A549 (cell line): ENCODE measurements around the gene VAMP5. TPM values are rescaled to one million over a fixed set of nuclear protein-coding genes. Genes with fewer than 3 reads are reported as not detected.

Experiments used
- ATAC-seq, 2 experiments: fragments of 200-7000 bp in 1 of 2; fragments of >200 bp in 1 of 2; cut with Nextera tagmentation in 1 of 2; cut with Tn5 transposase in 1 of 2; 3 replicates each; pipeline versions ENCODE4 v1.8.0 to v1.9.1; 2018 to 2020; ENCODE audit warnings: mild to moderate bottlenecking in 1 of 2, moderate library complexity in 1 of 2
- CTCF ChIA-PET: fragments of 300-600 bp; sonication (Branson Sonifier 250); formaldehyde crosslinking; extraction: SDS; loops from one replicate; lab custom pipeline; 2021; ENCODE audit warnings: antibody characterized with exemption, inconsistent platforms; lab: Yijun Ruan, JAX
- POLR2A ChIA-PET: fragments of 350-600 bp; formaldehyde crosslinking; extraction: SDS; loops from one replicate; lab custom pipeline; 2021; ENCODE audit warnings: antibody characterized with exemption, inconsistent platforms; lab: Yijun Ruan, JAX
- DNase-seq, 2 experiments: peaks; one replicate each; pipeline versions ENCODE4 v3.0.0 to v3.0.0-alpha.2; 2011 to 2016; ENCODE audit warnings: low read depth in 1 of 2, low spot score in 1 of 2
- FAIRE-seq: peaks from 2 replicates; lab custom pipeline; 2011; peaks lifted over from hg19 to GRCh38; lab: Jason Lieb, UNC
- H3K27ac ChIP-seq, 2 experiments: fragments of >200 bp; sonication (Bioruptor Twin); formaldehyde crosslinking; 3 replicates each; pipeline ENCODE4 v1.5.1; 2016 to 2017
- H3K4me1 ChIP-seq: fragments of >200 bp; sonication (Bioruptor Twin); formaldehyde crosslinking; 3 replicates; pipeline ENCODE4 v1.6.1; 2016
- H3K4me2 ChIP-seq: fragments of >200 bp; sonication (Bioruptor Twin); formaldehyde crosslinking; 3 replicates; pipeline ENCODE4 v1.6.1; 2016
- H3K4me3 ChIP-seq: fragments of >200 bp; sonication (Bioruptor Twin); formaldehyde crosslinking; 3 replicates; pipeline ENCODE4 v1.5.1; 2016
- H3K9me3 ChIP-seq: fragments of >200 bp; sonication (Bioruptor Twin); formaldehyde crosslinking; 3 replicates; pipeline ENCODE4 v1.6.1; 2016
- BHLHE40 ChIP-seq: IDR thresholded peaks from 2 replicates; pipeline ENCODE4 v1.6.1; 2012; ENCODE audit warnings: low read depth, low read length, inconsistent platforms
- CBX2 ChIP-seq: fragments of 200-600 bp; sonication (generic); IDR thresholded peaks from 2 replicates; pipeline ENCODE4 v1.6.1; 2016; ENCODE audit warnings: low read depth, mild to moderate bottlenecking, borderline replicate concordance
- CBX8 ChIP-seq: fragments of 200-600 bp; sonication (generic); IDR thresholded peaks from 2 replicates; pipeline ENCODE4 v1.6.1; 2016
- EP300 ChIP-seq, 2 experiments: fragments of >200 bp; sonication (Bioruptor Twin); formaldehyde crosslinking; IDR thresholded peaks; 2 replicates in 1 of 2; 3 replicates in 1 of 2; pipeline ENCODE4 v1.6.1; 2016 to 2017
- HDAC2 ChIP-seq: fragments of 200-600 bp; sonication (generic); IDR thresholded peaks from 2 replicates; pipeline ENCODE4 v1.6.1; 2016
- HEYL ChIP-seq: fragments of 250-450 bp; sonication (Bioruptor Pico); IDR thresholded peaks from 2 replicates; pipeline ENCODE4 v1.8.0; 2021; ENCODE audit warnings: mild to moderate bottlenecking, moderate library complexity
- HOXB5 ChIP-seq: fragments of 250-450 bp; sonication (Bioruptor Pico); IDR thresholded peaks from 2 replicates; pipeline ENCODE4 v1.5.0; 2020; ENCODE audit warnings: mild to moderate bottlenecking, moderate library complexity
- JUN ChIP-seq, 2 experiments: fragments of >200 bp; sonication (Bioruptor Twin); formaldehyde crosslinking; IDR thresholded peaks; 2 replicates in 1 of 2; 3 replicates in 1 of 2; pipeline ENCODE4 v1.6.1; 2016 to 2017
- KDM1A ChIP-seq: fragments of 200-600 bp; sonication (generic); IDR thresholded peaks from 2 replicates; pipeline ENCODE4 v1.6.1; 2016; ENCODE audit warnings: low read depth, mild to moderate bottlenecking
- MAFK ChIP-seq: fragments of 450-650 bp; IDR thresholded peaks from 2 replicates; pipeline ENCODE4 v1.6.1; 2014; ENCODE audit not compliant: partially characterized antibody
- MAZ ChIP-seq: fragments of 150-350 bp; IDR thresholded peaks from 2 replicates; pipeline ENCODE4 v1.6.1; 2014; ENCODE audit warnings: antibody characterized with exemption, low read depth, low read length, borderline replicate concordance
- NR3C1 ChIP-seq: fragments of >200 bp; sonication (Bioruptor Twin); formaldehyde crosslinking; IDR thresholded peaks from 3 replicates; pipeline ENCODE4 v1.6.1; 2017
- PHF8 ChIP-seq: fragments of 200-600 bp; sonication (generic); IDR thresholded peaks from 2 replicates; pipeline ENCODE4 v1.6.1; 2016; ENCODE audit warnings: low read depth, mild to moderate bottlenecking, antibody characterized with exemption, moderate library complexity, borderline replicate concordance
- RAD21 ChIP-seq, 2 experiments: fragments of >200 bp in 1 of 2; sonication (Bioruptor Twin) in 1 of 2; formaldehyde crosslinking in 1 of 2; IDR thresholded peaks in 1 of 2; conservative IDR thresholded peaks in 1 of 2; 2 replicates in 1 of 2; 3 replicates in 1 of 2; pipeline ENCODE4 v1.6.1; 2012 to 2018; ENCODE audit warnings: inconsistent platforms in 1 of 2
- SREBF2 ChIP-seq: fragments of 450-650 bp; IDR thresholded peaks from 2 replicates; pipeline ENCODE4 v1.6.1; 2014; ENCODE audit warnings: mild to moderate bottlenecking, moderate library complexity
- TFCP2L1 ChIP-seq: fragments of 250-450 bp; sonication (Bioruptor Pico); IDR thresholded peaks from 2 replicates; pipeline ENCODE4 v1.5.0; 2021; ENCODE audit warnings: mild to moderate bottlenecking
- ZC3H11A ChIP-seq: fragments of 450-650 bp; IDR thresholded peaks from 2 replicates; pipeline ENCODE4 v1.6.1; 2014; ENCODE audit warnings: antibody characterized with exemption, mild to moderate bottlenecking
- ZSCAN20 ChIP-seq: fragments of 250-450 bp; sonication (Bioruptor Pico); IDR thresholded peaks from 2 replicates; pipeline ENCODE4 v1.8.0; 2022; ENCODE audit warnings: mild to moderate bottlenecking, moderate library complexity
- WGBS: methylation state at CpG from one replicate; pipeline ENCODE4 v1.1.6; 2017; ENCODE audit errors: missing lambda C conversion rate; 5-methylcytosine and 5-hydroxymethylcytosine counted together
- polyA minus RNA-seq: library from RNA; depleted of rRNA, polyadenylated mRNA; stranded (reverse); fragments of >200 nt; gene quantifications from 2 replicates; pipeline ENCODE4 v1.2.3, GENCODE V29; 2011; rRNA and poly(A)+ RNA removed
- polyA plus RNA-seq, 4 experiments: library from polyadenylated mRNA; depleted of rRNA in 3 of 4; stranded (reverse); fragments of >200 nt; fragmentation: RNase III in 1 of 4; extraction: RNeasy Plus Mini Kit Qiagen cat#74134 plus additional on column Dnase treatment in 1 of 4; gene quantifications; 2 replicates in 3 of 4; 3 replicates in 1 of 4; pipeline ENCODE4 v1.2.3, GENCODE V29; 2011 to 2017
- TF ChIP-seq, protein P1 (sequence below): IDR thresholded peaks from 2 replicates; pipeline ENCODE4 v1.6.1; 2012
- TF ChIP-seq, protein P2 (sequence below): IDR thresholded peaks from 2 replicates; pipeline ENCODE4 v1.6.1; 2012; ENCODE audit warnings: low read depth, borderline replicate concordance
- TF ChIP-seq, protein P3 (sequence below): fragments of 200-600 bp; sonication (generic); IDR thresholded peaks from 2 replicates; pipeline ENCODE4 v1.6.1; 2016; ENCODE audit warnings: antibody characterized with exemption, mild to moderate bottlenecking, moderate library complexity
- TF ChIP-seq, protein P4 (sequence below): fragments of 150-350 bp; IDR thresholded peaks from 2 replicates; pipeline ENCODE4 v1.6.1; 2014; ENCODE audit warnings: low read depth, mild to moderate bottlenecking, low read length

The VAMP5 gene, protein sequence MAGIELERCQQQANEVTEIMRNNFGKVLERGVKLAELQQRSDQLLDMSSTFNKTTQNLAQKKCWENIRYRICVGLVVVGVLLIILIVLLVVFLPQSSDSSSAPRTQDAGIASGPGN
- 0.16 and 0.67 TPM in 2 replicates for polyA plus RNA-seq (2011; rRNA removed)
- 0.10 and 0.25 TPM in 2 replicates for polyA plus RNA-seq (2012; cell fraction: cytosol; rRNA removed)
- polyA plus RNA-seq (2012; cell fraction: nucleus; rRNA removed) = 0.29 and 0.95 TPM in 2 replicates
- polyA plus RNA-seq (2017; fragmentation: RNase III; extraction: RNeasy Plus Mini Kit Qiagen cat#74134 plus additional on column Dnase treatment) = not detected in 3 replicates
- polyA minus RNA-seq = 0.58 TPM in 1 of 2 replicates, not detected in the other

DNA sequence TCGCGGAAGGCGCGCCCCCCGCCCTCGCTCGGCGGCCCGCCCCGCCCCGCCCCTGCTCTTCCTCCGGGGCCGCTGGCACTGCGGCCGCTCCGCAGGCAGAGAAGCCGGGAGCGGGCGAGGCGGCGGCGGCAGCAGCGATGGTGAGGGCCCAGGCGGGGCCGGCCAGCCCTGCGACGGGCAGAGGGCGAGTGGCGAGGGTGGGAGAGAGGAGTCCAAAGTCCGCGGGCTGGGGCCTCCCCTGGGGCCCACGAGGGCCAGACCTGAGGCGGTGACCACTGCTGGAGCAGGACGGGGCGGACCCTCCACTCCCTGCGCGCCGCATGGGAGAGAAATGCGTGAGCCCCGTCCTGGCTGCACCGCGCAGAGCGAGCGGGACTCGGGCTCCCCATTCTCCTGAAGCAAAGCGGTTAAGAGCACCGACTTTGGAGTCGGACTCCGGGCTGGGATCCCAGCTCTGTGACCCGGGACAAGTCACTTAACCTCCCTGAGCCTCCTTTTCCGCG, at the start of gene VAMP5:
VAMP5 (plus strand) TSS at position 78 of the 503 bp plus-strand sequence; CDS start at position 138, 60 bp downstream.
- DNase-seq (no peak), ATAC-seq (no peak; a peak in 1 of 6 replicates), FAIRE-seq (no peak)
- H3K4me3 ChIP-seq = no peak within 1 kb of the TSS
- peaks cover 19% of the 10 kb centered on the region for H3K4me1 ChIP-seq
- H3K4me2 ChIP-seq = peak within 1 kb of the TSS; percentile 44
- no peaks in the 10 kb centered on the region for H3K9me3 ChIP-seq
- WGBS = 95% methylated on average over 49 of the region's 52 CpGs
- ChIA-PET POLR2A (interaction anchor here (1.6 kb wide), 1 partner anchor 11 kb away, joined by 5 read pairs; the partner anchor contains the start of gene RNF181), CTCF (interaction anchor here (0.6 to 1.0 kb wide), 2 partner anchors 9 to 23 kb away, joined by 3 read pairs; no protein-coding TSS in a partner anchor)
- peak within 1 kb of the TSS; percentile 68 to 83 for H3K27ac ChIP-seq
- TF ChIP-seq CBX8 (no peak), HDAC2 (no peak), MAFK (no peak), KDM1A (no peak), JUN (IDR thresholded peaks at IDR 0.05) (no peak), MAZ (no peak), PHF8 (no peak), EP300 (IDR thresholded peaks at IDR 0.05) (no peak), SREBF2 (no peak), CBX2 (no peak), HEYL (CRISPR knock-in tag) (no peak), TFCP2L1 (CRISPR knock-in tag) (no peak), HOXB5 (CRISPR knock-in tag) (no peak), ZC3H11A (no peak), RAD21 (conservative IDR thresholded peaks at IDR 0.05 in 1 of 2, IDR thresholded peaks at IDR 0.05 in 1 of 2) (no peak)
- TF ChIP-seq, protein P1, sequence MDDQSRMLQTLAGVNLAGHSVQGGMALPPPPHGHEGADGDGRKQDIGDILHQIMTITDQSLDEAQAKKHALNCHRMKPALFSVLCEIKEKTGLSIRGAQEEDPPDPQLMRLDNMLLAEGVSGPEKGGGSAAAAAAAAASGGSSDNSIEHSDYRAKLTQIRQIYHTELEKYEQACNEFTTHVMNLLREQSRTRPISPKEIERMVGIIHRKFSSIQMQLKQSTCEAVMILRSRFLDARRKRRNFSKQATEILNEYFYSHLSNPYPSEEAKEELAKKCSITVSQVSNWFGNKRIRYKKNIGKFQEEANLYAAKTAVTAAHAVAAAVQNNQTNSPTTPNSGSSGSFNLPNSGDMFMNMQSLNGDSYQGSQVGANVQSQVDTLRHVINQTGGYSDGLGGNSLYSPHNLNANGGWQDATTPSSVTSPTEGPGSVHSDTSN = no peak
- TF ChIP-seq, protein P2, sequence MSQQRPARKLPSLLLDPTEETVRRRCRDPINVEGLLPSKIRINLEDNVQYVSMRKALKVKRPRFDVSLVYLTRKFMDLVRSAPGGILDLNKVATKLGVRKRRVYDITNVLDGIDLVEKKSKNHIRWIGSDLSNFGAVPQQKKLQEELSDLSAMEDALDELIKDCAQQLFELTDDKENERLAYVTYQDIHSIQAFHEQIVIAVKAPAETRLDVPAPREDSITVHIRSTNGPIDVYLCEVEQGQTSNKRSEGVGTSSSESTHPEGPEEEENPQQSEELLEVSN = no peak
- TF ChIP-seq, protein P3, sequence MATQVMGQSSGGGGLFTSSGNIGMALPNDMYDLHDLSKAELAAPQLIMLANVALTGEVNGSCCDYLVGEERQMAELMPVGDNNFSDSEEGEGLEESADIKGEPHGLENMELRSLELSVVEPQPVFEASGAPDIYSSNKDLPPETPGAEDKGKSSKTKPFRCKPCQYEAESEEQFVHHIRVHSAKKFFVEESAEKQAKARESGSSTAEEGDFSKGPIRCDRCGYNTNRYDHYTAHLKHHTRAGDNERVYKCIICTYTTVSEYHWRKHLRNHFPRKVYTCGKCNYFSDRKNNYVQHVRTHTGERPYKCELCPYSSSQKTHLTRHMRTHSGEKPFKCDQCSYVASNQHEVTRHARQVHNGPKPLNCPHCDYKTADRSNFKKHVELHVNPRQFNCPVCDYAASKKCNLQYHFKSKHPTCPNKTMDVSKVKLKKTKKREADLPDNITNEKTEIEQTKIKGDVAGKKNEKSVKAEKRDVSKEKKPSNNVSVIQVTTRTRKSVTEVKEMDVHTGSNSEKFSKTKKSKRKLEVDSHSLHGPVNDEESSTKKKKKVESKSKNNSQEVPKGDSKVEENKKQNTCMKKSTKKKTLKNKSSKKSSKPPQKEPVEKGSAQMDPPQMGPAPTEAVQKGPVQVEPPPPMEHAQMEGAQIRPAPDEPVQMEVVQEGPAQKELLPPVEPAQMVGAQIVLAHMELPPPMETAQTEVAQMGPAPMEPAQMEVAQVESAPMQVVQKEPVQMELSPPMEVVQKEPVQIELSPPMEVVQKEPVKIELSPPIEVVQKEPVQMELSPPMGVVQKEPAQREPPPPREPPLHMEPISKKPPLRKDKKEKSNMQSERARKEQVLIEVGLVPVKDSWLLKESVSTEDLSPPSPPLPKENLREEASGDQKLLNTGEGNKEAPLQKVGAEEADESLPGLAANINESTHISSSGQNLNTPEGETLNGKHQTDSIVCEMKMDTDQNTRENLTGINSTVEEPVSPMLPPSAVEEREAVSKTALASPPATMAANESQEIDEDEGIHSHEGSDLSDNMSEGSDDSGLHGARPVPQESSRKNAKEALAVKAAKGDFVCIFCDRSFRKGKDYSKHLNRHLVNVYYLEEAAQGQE = no peak

DNA sequence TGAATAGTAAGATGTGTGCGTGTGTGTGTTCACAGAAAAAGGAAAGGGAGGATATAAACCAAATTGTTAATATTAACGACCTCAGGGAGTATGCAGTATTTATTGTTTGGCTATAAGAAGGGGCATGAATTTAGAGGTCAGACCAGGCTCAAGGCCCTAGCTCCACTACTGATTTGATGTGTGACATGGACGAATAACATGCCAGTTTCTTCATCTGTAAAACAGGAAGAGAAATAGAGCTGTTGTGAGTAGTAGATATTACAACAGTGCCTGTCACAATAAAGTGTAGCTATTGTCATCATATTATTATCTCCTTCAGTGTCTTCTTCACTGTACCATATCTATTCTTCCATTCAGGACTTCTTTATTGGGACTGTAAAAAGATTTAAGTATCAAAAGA, 49.4 kb upstream of the VAMP5 start:
- Histone ChIP-seq H3K27ac (no peak overlapping the region), H3K9me3 (peaks cover 4% of the 10 kb centered on the region; the same call in 2 of the 3 replicates), H3K4me2 (no peak overlapping the region), H3K4me3 (no peak overlapping the region), H3K4me1 (peaks cover 21% of the 10 kb centered on the region; the same call in 2 of the 3 replicates)
- CTCF ChIA-PET = interaction anchor here (1.5 to 35.5 kb wide), 5 partner anchors 17 to 144 kb away, joined by 5 to 1185 read pairs (median 145); partner anchors contain the start of genes CAPG and SH2D6
- 81% methylated on average over 3 of the region's 3 CpGs for WGBS
- POLR2A ChIA-PET = no interaction called here
- FAIRE-seq = no peak
- no peak for ATAC-seq
- DNase-seq = no peak
- TF ChIP-seq ZSCAN20 (CRISPR knock-in tag) (no peak), RAD21 (conservative IDR thresholded peaks at IDR 0.05 in 1 of 2, IDR thresholded peaks at IDR 0.05 in 1 of 2) (no peak), TFCP2L1 (CRISPR knock-in tag) (no peak), NR3C1 (no peak), BHLHE40 (no peak)
- TF ChIP-seq, protein P4, sequence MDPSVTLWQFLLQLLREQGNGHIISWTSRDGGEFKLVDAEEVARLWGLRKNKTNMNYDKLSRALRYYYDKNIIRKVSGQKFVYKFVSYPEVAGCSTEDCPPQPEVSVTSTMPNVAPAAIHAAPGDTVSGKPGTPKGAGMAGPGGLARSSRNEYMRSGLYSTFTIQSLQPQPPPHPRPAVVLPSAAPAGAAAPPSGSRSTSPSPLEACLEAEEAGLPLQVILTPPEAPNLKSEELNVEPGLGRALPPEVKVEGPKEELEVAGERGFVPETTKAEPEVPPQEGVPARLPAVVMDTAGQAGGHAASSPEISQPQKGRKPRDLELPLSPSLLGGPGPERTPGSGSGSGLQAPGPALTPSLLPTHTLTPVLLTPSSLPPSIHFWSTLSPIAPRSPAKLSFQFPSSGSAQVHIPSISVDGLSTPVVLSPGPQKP = no peak
